Endothelial cell of umbilical vein (primary cell): Measurements from ENCODE around the gene EPAS1. TPM values are rescaled to one million over a fixed set of nuclear protein-coding genes. Genes with fewer than 3 reads are reported as not detected.

Experiments used
- BruUV-seq: library from RNA; stranded (reverse); fragments of 400-500 nt; replicated peaks from 2 replicates; lab custom pipeline; 2021; lab: Mats Ljungman, UMichigan
- CTCF ChIA-PET: fragments of 300-600, 350-600 bp; sonication (Branson Sonifier 250); formaldehyde crosslinking; loops from one replicate; lab custom pipeline; 2021; ENCODE audit warnings: antibody characterized with exemption, inconsistent platforms; lab: Charles Lee
- POLR2A ChIA-PET: fragments of 300-600, 350-600 bp; sonication (Branson Sonifier 250); formaldehyde crosslinking; loops from one replicate; lab custom pipeline; 2021; ENCODE audit warnings: antibody characterized with exemption, inconsistent platforms; lab: Charles Lee
- DNase-seq: peaks from one replicate; pipeline ENCODE4 v3.0.0-alpha.2; 2011; ENCODE audit warnings: low read depth, low spot score
- FAIRE-seq: peaks from 2 replicates; lab custom pipeline; 2011; peaks lifted over from hg19 to GRCh38; lab: Jason Lieb, UNC
- H2AFZ ChIP-seq: 2 replicates; pipeline ENCODE4 v1.6.0; 2012; ENCODE audit warnings: low read depth, low read length, control low read depth, inconsistent platforms
- H3K27ac ChIP-seq: 2 replicates; pipeline ENCODE4 v1.5.1; 2011; ENCODE audit warnings: low read depth, mild to moderate bottlenecking, control low read depth, low read length, moderate library complexity; ENCODE audit not compliant: insufficient read depth
- H3K27me3 ChIP-seq, 2 experiments: 2 replicates each; pipeline versions ENCODE4 v1.6.0 to v1.6.1; 2011; ENCODE audit warnings: low read length in 2 of 2, mixed read lengths in 1 of 2; ENCODE audit not compliant: control insufficient read depth in 2 of 2, insufficient read depth in 2 of 2
- H3K36me3 ChIP-seq, 2 experiments: 2 replicates in 1 of 2; 3 replicates in 1 of 2; pipeline ENCODE4 v1.5.1; 2011; ENCODE audit warnings: low read length in 2 of 2, mild to moderate bottlenecking in 1 of 2, moderate library complexity in 1 of 2; ENCODE audit not compliant: control insufficient read depth in 2 of 2, insufficient read depth in 2 of 2; ENCODE audit errors: extremely low read depth in 1 of 2
- H3K4me1 ChIP-seq: 3 replicates; pipeline ENCODE4 v1.5.1; 2011; ENCODE audit warnings: mild to moderate bottlenecking, low read length; ENCODE audit not compliant: control insufficient read depth, insufficient read depth; ENCODE audit errors: extremely low read depth
- H3K4me2 ChIP-seq: 2 replicates; pipeline ENCODE4 v1.6.1; 2011; ENCODE audit warnings: low read length, control low read depth, mixed read lengths; ENCODE audit not compliant: insufficient read depth
- H3K4me3 ChIP-seq, 3 experiments: fragments of 200-600 bp in 1 of 3; sonication (generic), shearing (Covaris generic) in 1 of 3; replicated peaks in 1 of 3; 2 replicates each; pipeline ENCODE4 v1.5.1; 2011 to 2016; ENCODE audit warnings: control low read depth in 3 of 3, low read length in 3 of 3, mild to moderate bottlenecking in 2 of 3, inconsistent platforms in 1 of 3, low read depth in 1 of 3, moderate library complexity in 1 of 3; ENCODE audit not compliant: insufficient read depth in 1 of 3
- H3K79me2 ChIP-seq: 2 replicates; pipeline ENCODE4 v1.6.0; 2012; ENCODE audit warnings: low read length, inconsistent platforms; ENCODE audit not compliant: control insufficient read depth, insufficient read depth
- H3K9ac ChIP-seq: replicated peaks from 2 replicates; pipeline ENCODE3; 2011; ENCODE audit warnings: low read length, control low read depth; ENCODE audit not compliant: insufficient read depth; ENCODE audit errors: extremely low read depth
- H3K9me1 ChIP-seq: replicated peaks from 3 replicates; pipeline ENCODE4 v1.6.0; 2011; ENCODE audit warnings: mild to moderate bottlenecking, low read length; ENCODE audit not compliant: control insufficient read depth, insufficient read depth; ENCODE audit errors: extremely low read depth
- H3K9me3 ChIP-seq: replicated peaks from 2 replicates; pipeline ENCODE4 v1.5.1; 2012; ENCODE audit warnings: low read length, inconsistent platforms; ENCODE audit not compliant: control insufficient read depth, insufficient read depth
- H4K20me1 ChIP-seq: replicated peaks from 2 replicates; pipeline ENCODE3; 2011; ENCODE audit warnings: mild to moderate bottlenecking, low read length; ENCODE audit not compliant: control insufficient read depth, insufficient read depth; ENCODE audit errors: extremely low read depth
- CTCF ChIP-seq, 2 donors: IDR thresholded peaks; 1 replicate in 1 of 2; 2 replicates in 1 of 2; pipeline ENCODE4 v1.5.1; 2011; ENCODE audit warnings: low read length in 2 of 2, mild to moderate bottlenecking in 2 of 2, moderate library complexity in 2 of 2, control low read depth in 1 of 2, inconsistent platforms in 1 of 2, low read depth in 1 of 2; ENCODE audit not compliant: insufficient read depth in 1 of 2; ENCODE audit errors: extremely low read depth in 1 of 2
- EZH2 ChIP-seq: IDR thresholded peaks from 2 replicates; pipeline ENCODE4 v1.6.1; 2012; ENCODE audit warnings: borderline replicate concordance, low read depth, mild to moderate bottlenecking, moderate library complexity, low read length, inconsistent platforms; ENCODE audit not compliant: severe bottlenecking
- FOS ChIP-seq: IDR thresholded peaks from 2 replicates; pipeline ENCODE4 v1.6.1; 2011; ENCODE audit warnings: mild to moderate bottlenecking, low read length, moderate library complexity, borderline replicate concordance; ENCODE audit not compliant: insufficient read depth
- MAX ChIP-seq: IDR thresholded peaks from 2 replicates; pipeline ENCODE4 v1.6.1; 2011; ENCODE audit not compliant: insufficient read depth, insufficient read length
- MYC ChIP-seq: IDR thresholded peaks from one replicate; pipeline ENCODE4 v1.6.1; 2011; ENCODE audit warnings: mild to moderate bottlenecking, low read depth, low read length
- POLR2A ChIP-seq: IDR thresholded peaks from 2 replicates; pipeline ENCODE4 v1.6.1; 2012; ENCODE audit warnings: low read depth, mild to moderate bottlenecking, control low read depth, low read length
- POLR2AphosphoS5 ChIP-seq: IDR thresholded peaks from 2 replicates; pipeline ENCODE4 v1.6.1; 2012; ENCODE audit warnings: low read depth, mild to moderate bottlenecking, control low read depth, low read length, moderate library complexity; ENCODE audit not compliant: insufficient read depth
- dilution Hi-C: fragments of 300-500 bp; cut with MboI; formaldehyde crosslinking; loops from one replicate; pipeline ENCODE4 v1.15.0; 2019; ENCODE audit warnings: low sequenced_read_pairs; ENCODE audit not compliant: extremely low pct_ligation_motif_present
- intact Hi-C: fragments of 100-400 bp; cut with micrococcal nuclease; formaldehyde crosslinking; loops from one replicate; pipeline ENCODE4 v1.10.0; 2022
- polyA plus RNA-seq, 4 experiments: library from polyadenylated mRNA; depleted of rRNA in 3 of 4; stranded (reverse) in 3 of 4; unstranded in 1 of 4; fragments of >200 nt; gene quantifications; 2 replicates each; pipeline versions ENCODE4 v1.2.1 to v1.2.3, GENCODE V29; 2011 to 2012; ENCODE audit warnings: missing spikeins in 1 of 4
- total RNA-seq: library from RNA; stranded (reverse); gene quantifications from 2 replicates; pipeline ENCODE4 v1.2.3, GENCODE V29; 2021

The EPAS1 gene
- total and polyA plus RNA-seq, 2 donors (not counting 3 experiments of a cell fraction or from before 2014, with no cell fraction given), result 229 to 374 TPM

- DNase-seq (no peak), FAIRE-seq (no peak)
- Histone ChIP-seq H3K4me1 (peaks cover 36% of the 10 kb centered on the region), H3K4me3 (no peak overlapping the region), H3K79me2 (no peaks in the 10 kb centered on the region), H3K9ac (no peak overlapping the region), H3K27ac (no peak overlapping the region), H3K9me1 (no peaks in the 10 kb centered on the region), H3K4me2 (no peak overlapping the region), H2AFZ (no peak overlapping the region), H3K9me3 (no peaks in the 10 kb centered on the region), H3K36me3 (no peaks in the 10 kb centered on the region), H4K20me1 (no peaks in the 10 kb centered on the region), H3K27me3 (no peaks in the 10 kb centered on the region)
- intact Hi-C loops, result no loop called here
- TF ChIP-seq MYC, result no peak
- no peak for TF ChIP-seq MAX
- no peak for TF ChIP-seq EZH2
- TF ChIP-seq POLR2AphosphoS5, result no peak
- no peak for TF ChIP-seq FOS
- TF ChIP-seq POLR2A, result no peak
- TF ChIP-seq CTCF (IDR thresholded peaks at IDR 0.05; ENCODE audit: extremely low read depth in 1 of 2, insufficient read depth in 1 of 2, low read depth in 1 of 2, low read length in 2 of 2), result no peak
- no TSS peak for BruUV-seq
- POLR2A ChIA-PET, result no interaction called here
- dilution Hi-C loops, result no loop called here
- CTCF ChIA-PET, result interaction anchor here (0.9 to 1.2 kb wide), 4 partner anchors 13 to 137 kb away, joined by 3 to 4 read pairs (median 3); no protein-coding TSS in a partner anchor
These were observed 36.9 kb upstream of the EPAS1 start for GRCh38 chr2:46260305-46260704.
